Neural cell (in vitro differentiated cells): ENCODE results near the gene EBLN2.

Experiments
- EP300 ChIP-seq: fragments of 450-650 bp; conservative IDR thresholded peaks from 2 replicates; pipeline ENCODE4 v1.6.1; 2014; ENCODE audit warnings: antibody characterized with exemption, mild to moderate bottlenecking, moderate library complexity; ENCODE audit not compliant: poor library complexity, severe bottlenecking
- EZH2 ChIP-seq: fragments of 200-600, 300-800 bp; shearing (Covaris generic), sonication (generic); IDR thresholded peaks from 2 replicates; pipeline ENCODE4 v1.6.1; 2014; ENCODE audit warnings: antibody characterized with exemption, low read length, borderline replicate concordance, mild to moderate bottlenecking; ENCODE audit not compliant: insufficient read depth, poor library complexity, severe bottlenecking
- MXI1 ChIP-seq: fragments of 450-650 bp; conservative IDR thresholded peaks from 2 replicates; pipeline ENCODE4 v1.6.1; 2014; ENCODE audit warnings: antibody characterized with exemption, mild to moderate bottlenecking; ENCODE audit not compliant: poor library complexity, severe bottlenecking
- POLR2AphosphoS5 ChIP-seq: IDR thresholded peaks from 2 replicates; pipeline ENCODE4 v1.6.1; 2012
- RAD21 ChIP-seq: fragments of 450-650 bp; conservative IDR thresholded peaks from 2 replicates; pipeline ENCODE4 v1.6.1; 2014; ENCODE audit warnings: antibody characterized with exemption, mild to moderate bottlenecking, moderate library complexity
- REST ChIP-seq: IDR thresholded peaks from 2 replicates; pipeline ENCODE4 v1.6.1; 2012; ENCODE audit warnings: borderline replicate concordance
- SMC3 ChIP-seq: fragments of 450-650 bp; conservative IDR thresholded peaks from 2 replicates; pipeline ENCODE4 v1.6.1; 2014; ENCODE audit warnings: antibody characterized with exemption, mild to moderate bottlenecking, moderate library complexity; ENCODE audit not compliant: poor library complexity
- TAF1 ChIP-seq: IDR thresholded peaks from 2 replicates; pipeline ENCODE4 v1.6.1; 2012; ENCODE audit warnings: low read depth
- TF ChIP-seq, protein P1 (sequence below): fragments of 450-650 bp; IDR thresholded peaks from 2 replicates; pipeline ENCODE4 v1.5.1; 2014; ENCODE audit warnings: antibody characterized with exemption, mild to moderate bottlenecking, moderate library complexity; ENCODE audit not compliant: poor library complexity, severe bottlenecking

DNA sequence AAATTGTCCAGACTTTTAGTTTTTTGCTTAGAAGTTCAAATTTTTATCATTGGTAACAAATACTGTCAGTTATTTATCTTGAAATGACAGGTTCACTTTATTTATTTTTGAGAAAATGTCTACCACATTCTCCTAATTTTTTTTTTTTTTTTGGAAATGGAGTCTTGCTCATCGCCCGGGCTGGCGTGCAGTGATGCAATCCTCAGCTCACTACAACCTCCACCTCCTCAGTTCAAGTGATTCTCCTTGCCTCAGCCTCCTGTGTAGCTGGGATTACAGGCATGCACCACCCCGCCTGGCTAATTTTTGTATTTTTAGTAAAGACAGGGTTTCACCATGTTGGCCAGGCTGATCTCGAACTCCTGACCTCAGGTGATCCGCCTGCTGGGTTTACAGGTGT lies 16.1 kb upstream of the EBLN2 start:
- TF ChIP-seq, protein P1, sequence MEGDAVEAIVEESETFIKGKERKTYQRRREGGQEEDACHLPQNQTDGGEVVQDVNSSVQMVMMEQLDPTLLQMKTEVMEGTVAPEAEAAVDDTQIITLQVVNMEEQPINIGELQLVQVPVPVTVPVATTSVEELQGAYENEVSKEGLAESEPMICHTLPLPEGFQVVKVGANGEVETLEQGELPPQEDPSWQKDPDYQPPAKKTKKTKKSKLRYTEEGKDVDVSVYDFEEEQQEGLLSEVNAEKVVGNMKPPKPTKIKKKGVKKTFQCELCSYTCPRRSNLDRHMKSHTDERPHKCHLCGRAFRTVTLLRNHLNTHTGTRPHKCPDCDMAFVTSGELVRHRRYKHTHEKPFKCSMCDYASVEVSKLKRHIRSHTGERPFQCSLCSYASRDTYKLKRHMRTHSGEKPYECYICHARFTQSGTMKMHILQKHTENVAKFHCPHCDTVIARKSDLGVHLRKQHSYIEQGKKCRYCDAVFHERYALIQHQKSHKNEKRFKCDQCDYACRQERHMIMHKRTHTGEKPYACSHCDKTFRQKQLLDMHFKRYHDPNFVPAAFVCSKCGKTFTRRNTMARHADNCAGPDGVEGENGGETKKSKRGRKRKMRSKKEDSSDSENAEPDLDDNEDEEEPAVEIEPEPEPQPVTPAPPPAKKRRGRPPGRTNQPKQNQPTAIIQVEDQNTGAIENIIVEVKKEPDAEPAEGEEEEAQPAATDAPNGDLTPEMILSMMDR = no peak
- no peak for TF ChIP-seq EP300
- TF ChIP-seq EZH2 = no peak
- no peak for TF ChIP-seq POLR2AphosphoS5
- no peak for TF ChIP-seq TAF1
- TF ChIP-seq SMC3 = no peak
- TF ChIP-seq RAD21 = no peak
- TF ChIP-seq REST = no peak
- TF ChIP-seq MXI1 = no peak
